ENCODE results near the gene MAGI2.

MAGI2 gene

GRCh38 chr7:78222001-78222751 lies 1231.3 kb downstream of the MAGI2 start:
- no peak for DNase-seq (ENCODE audit: low read depth)

DNA sequence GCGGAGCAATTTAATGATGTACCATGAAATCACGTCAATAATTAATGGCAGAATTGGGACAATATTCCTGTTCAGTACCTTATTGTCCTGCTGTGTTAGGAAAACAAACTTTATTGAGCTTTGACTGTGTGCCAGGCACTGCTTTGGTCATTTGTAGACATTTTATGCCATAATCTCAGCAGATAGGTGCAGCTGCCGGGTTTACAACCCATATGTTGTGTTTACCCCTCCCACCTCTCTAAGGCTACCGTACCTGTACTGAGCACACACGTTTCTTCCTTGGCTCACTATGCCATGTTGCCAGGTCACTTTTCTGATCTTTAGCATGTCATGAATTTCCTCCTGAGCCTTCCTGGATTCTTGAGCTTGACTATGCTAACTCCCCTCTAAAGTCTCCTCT lies 1232.7 kb downstream of the MAGI2 start:
- DNase-seq (ENCODE audit: low read depth) = no peak

DNA sequence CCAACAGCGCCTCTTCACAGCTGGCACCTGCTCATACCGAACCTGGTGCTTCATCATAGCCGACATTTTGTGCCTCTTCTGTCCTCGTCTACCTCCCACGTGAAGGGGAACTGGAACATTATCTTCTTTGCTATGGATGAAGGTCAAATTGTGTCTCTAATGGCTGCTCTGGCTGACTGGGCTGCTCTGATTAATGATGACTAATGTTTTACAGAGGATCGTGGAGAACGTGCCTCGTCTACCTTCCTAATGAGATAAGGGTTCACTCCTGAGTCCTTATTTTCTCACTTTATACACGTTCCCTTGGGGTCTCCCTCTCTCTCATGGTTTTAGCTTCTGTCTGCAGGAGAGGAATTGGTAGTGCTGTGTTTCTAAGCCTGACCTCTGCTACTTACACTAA lies 1234.6 kb downstream of the MAGI2 start:
- no peak for DNase-seq (ENCODE audit: low read depth)

DNA sequence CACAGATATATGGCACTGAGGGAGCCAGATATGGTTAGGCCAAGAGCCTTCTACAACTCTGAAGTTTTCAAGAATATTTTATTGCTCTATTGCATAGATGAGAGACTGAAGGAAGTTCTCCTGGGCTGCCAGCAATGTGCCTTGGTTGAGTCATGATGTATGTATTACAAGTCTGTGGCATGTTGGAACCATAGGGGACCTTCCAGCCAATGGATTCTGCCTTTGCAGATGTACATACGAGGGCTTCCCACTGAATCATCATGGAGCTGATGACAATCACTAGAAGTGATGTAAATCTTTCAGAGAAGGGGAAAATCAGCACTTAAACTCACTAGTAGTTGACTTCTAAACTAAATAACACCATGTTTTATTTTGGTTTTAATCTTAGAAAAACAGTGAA lies 1235.4 kb downstream of the MAGI2 start:
- DNase-seq (ENCODE audit: low read depth) = no peak

- no peak for DNase-seq (ENCODE audit: low read depth)
These were observed 1238.3 kb downstream of the MAGI2 start for GRCh38 chr7:78215199-78215598.

- DNase-seq (ENCODE audit: low read depth) = no peak
These were observed 1240.1 kb downstream of the MAGI2 start for GRCh38 chr7:78213402-78213801.

DNA sequence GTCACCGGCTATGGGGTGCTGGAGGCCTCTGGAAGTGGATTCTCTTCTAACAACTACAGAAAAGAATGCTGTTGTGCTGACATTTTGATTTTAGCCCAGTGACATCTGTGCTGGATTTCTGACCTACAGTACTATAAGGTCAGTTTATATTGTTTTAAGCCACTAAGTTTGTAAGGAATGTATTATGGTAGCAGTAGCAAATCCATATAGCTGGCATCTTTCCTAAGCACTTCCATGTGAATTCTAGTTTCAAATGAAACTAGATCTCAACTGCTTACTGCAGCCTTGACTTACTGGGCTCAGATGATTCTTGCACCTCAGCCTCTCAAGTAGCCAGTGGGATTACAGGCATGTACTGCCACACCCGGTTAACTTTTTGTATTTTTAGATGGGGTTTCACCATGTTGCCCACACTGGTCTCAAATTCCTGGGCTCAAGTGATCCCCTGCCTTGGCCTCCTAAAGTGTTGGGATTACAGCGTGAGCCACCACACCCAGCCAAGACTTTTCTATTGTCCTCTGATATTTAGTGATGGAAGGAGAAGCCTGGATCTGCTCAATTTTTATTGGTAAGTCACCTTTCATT lies 1240.9 kb downstream of the MAGI2 start:
- no peak for DNase-seq (ENCODE audit: low read depth)

DNA sequence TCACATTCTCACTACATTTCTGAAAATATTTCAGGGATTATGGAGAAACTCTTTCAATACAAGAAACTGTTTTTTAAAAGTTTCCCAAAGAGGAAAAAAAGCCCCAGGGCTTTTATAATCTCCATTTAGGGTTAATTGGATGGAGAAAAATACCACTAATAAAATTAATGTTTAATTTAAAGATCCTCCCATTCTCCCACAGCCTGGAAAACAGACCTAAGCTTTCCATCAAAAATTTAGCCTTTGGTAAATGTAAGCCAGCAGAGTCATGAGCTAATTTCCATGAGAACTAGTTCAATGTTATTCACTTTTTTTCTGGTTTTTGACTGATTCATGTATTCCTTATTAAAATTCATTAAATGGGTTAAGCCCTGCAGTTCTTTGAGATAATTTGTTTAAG lies 1246.2 kb downstream of the MAGI2 start:
- no peak for DNase-seq (ENCODE audit: low read depth)

- no peak for DNase-seq (ENCODE audit: low read depth)
These were observed 1246.7 kb downstream of the MAGI2 start for GRCh38 chr7:78206769-78207168.

DNA sequence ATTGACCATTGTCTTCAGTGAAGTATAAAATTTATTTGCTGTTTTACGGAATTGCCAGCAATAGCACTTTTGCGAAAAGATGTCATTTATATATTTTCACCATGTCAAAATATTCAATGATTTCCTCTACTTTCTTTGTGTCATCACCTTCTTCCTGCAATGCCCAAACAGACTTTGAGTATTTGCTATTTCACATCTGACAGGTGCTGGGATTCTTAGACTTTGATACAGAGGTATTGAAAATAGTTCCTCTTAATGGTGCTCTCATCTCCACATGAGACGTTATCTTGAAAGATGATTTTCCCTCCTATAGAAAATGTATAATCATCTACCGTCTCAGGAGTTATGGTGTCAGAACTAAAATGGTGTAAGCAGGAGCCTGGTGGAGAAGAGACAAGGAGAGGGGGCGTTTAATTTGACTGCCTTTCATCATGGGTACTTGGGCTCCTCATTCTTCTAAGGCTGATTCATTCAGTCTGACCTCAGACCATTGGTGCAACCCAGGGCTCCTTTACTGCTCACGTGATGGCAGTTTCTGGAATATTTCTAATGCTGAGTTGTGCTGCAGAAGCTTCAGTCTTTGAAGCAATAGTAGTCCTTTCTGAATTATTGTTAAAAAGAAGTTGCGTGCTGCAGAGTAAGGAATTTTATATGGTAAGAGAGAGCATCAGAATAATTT lies 1250.3 kb downstream of the MAGI2 start:
- no peak for DNase-seq (ENCODE audit: low read depth)

DNA sequence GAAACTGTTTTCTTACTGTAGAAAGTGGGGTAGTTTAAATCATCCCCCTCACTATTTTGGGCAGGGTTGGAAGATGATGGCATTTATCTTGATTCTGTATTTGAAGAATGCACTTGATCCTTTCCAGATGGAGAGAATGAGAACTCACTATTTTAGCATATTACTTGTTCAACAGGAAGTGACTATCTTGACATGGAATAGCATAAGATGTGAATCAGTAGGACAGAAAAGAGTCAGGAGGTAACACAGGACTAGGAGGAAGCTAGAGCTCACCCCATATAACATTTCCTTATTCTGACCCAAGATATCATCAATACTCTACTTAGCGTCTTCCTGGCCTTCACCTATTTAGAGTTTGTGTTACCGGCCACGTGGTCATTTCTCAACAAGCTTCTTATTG lies 1254.7 kb downstream of the MAGI2 start:
- no peak for DNase-seq (ENCODE audit: low read depth)

GRCh38 chr7:78197447-78197846 lies 1256.0 kb downstream of the MAGI2 start:
- peak; percentile 18 for DNase-seq (ENCODE audit: low read depth)

DNA sequence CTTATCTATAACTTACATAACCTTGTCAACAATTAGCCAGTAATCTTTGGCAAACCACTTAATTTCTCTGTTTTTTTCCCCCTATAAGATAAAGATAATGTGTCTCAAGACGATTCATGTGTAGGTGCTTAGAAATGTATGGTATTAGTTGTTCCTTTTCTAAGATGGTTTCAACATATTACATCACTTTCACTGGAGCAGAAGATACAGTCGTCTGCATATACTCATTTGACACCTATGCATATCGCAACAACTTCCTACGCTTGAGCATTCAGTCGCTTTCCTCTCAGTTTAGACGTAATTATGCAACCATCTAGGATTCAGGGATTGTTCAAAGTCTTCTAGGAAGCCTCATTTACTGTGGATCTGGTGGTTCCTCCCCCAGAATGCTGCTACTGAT lies 1258.2 kb downstream of the MAGI2 start:
- no peak for DNase-seq (ENCODE audit: low read depth)

DNA sequence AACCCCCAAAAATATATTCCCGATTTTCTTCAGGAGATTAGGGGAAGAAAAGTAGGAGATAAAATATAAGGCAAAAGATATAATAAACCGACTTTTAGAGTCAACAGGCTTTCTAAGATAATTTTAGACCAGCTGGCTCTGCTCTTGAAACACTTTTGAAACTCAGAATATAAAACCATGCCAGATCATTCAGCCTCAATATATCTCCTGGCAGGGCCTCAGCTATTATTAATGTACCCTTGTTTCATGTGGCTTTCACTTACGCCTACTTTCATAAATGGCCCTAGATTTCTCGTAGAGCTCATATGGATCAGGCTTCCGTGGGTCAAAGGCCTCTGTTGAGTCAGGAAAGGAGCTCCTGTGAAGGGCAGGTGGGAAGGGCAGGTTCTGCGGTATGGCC lies 1258.9 kb downstream of the MAGI2 start:
- no peak for DNase-seq (ENCODE audit: low read depth)

DNA sequence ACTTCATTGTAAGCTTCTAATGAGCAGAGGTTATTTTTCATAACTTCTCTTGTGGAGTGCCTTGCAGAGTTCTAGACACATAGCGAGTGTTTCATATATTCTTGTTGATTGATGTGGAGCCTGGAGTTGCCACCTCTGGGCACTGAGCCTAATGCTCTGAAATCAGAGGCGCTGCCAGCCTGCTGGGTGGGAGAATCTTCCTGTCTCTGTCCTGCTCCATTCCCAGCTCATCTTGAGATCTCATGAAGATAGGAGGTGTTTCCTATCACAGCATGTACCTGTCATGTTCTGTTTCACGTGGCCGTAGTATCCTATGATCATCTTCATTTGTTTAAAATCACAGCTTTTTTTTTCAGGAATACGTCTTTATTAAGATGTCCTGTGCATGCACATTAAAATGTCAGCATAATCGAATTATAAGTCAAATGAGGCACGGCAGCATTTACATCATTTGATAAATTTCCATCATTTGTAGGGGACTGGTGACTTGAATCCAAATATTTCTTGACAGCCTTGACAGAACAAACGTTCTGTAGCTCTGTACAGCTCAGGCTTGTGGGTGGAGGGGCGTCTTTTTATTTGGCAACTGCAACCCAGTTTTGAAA lies 1261.9 kb downstream of the MAGI2 start:
- no peak for DNase-seq (ENCODE audit: low read depth)

- DNase-seq (ENCODE audit: low read depth) = no peak
These were observed 1263.7 kb downstream of the MAGI2 start for GRCh38 chr7:78189762-78190161.

GRCh38 chr7:78185149-78185745 lies 1268.2 kb downstream of the MAGI2 start:
- DNase-seq (ENCODE audit: low read depth) = no peak

DNA sequence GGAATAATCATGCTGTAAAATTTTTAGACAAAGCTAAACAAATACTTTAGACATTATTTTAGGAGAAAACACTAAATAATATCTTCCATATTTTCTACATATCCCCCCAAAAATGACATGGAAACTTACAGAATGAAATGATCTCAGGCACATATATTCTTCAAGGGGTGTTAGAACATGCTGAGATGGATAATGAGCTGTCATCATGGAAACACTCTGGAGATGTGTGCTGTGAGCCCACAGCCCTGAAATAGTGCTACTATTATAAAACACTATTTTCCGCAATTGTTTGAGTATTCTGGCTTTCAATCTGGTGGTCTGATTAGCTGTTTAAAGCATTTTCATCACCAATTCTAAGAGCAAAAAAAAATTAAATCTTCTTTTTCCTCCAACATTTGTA lies 1269.2 kb downstream of the MAGI2 start:
- no peak for DNase-seq (ENCODE audit: low read depth)

DNA sequence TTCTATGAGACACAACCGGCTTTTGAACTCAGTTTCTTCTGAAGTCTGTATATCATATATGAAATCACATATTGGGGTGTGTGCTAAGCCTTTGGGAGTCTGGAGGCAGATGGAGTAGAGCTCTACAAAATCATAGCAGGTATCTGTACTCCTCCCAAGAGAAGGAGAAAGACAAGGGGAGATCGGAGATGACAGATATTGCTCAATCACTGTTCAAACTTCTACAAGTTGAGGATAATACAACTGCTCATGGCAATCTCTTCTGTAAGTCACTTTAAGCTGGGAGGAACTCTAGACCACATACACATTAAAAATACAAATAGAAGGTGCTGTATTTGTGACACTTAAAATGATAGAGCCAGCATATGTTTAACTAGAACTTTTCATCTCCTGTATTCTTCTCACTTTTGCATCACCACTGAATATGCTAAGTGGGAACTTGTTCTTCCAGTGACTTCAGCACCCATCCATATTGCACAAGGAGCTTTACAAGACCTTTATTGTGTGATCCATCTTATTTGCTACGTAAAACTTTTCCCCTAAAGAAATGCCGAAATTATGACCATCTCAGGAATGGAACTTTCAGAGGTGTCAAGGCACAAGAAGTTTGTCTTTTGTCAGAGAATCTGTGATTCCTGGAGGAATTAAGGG lies 1273.5 kb downstream of the MAGI2 start:
- no peak for DNase-seq (ENCODE audit: low read depth)

DNA sequence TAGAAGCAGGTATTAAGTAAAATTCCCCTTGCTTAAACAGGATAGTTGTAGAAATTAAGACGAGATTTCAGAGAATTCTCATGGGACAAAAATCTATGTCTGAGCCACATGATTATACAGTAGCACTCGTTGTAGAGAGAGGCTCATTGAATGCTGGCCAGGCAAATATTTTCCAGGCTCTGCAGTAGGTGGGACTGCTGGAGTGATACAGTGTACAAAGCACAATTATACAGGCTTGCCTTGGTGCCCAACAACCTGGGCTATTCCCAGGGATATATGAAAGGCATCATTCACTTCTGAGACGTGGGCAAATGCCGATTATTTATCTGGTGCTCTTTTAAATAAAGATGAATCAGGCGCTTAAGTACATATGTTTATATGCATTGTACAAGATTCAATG lies 1274.3 kb downstream of the MAGI2 start:
- DNase-seq (ENCODE audit: low read depth) = no peak

DNA sequence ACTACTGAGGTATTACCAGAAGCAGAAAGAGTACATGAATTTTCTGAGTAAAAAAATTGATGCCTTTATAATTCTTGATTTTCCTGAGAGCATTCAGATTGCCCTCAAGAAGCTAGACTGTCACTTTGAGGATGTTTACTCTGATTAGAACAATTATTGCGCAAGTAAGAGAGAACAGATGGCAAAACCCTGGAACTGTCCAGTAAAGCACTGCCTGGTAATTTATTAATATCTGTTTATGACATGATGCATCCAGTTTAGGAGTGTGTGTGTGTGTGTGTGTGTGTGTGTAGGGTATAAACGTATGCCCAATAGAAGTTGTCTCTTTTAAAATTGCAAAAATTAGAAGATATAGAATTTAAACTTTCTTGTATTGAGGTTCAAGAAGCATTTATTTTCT lies 1275.1 kb downstream of the MAGI2 start:
- no peak for DNase-seq (ENCODE audit: low read depth)

- no peak for DNase-seq (ENCODE audit: low read depth)
These were observed 1277.3 kb downstream of the MAGI2 start for GRCh38 chr7:78176171-78176570.
